ENCODE data around the gene SIRT3. TPM values are rescaled to one million over a fixed set of nuclear protein-coding genes. Genes with fewer than 3 reads are reported as not detected.
"Not testable (repeated sequence)": the region's sequence is repeated elsewhere in the genome, so short reads cannot be mapped to it uniquely, and the experiment has no call there.

SIRT3 gene
- total RNA-seq, 1 donor from 2014 or later, result 69.9 TPM

GRCh38 chr11:197741-198235 is 38.4 kb downstream of the SIRT3 start:
- Histone ChIP-seq H3K4me3 (no peak overlapping the region), H3K36me3 (peaks cover 0 to 24% of the 10 kb centered on the region in 2 donors), H3K27me3 (no peaks in the 10 kb centered on the region), H3K4me1 (no peaks in the 10 kb centered on the region), H3K27ac (no peak overlapping the region), H3K9me3 (no peaks in the 10 kb centered on the region)
- no peak for DNase-seq (ENCODE audit: low spot score in 2 of 2)
- no peak for TF ChIP-seq CTCF (IDR thresholded peaks at IDR 0.05)
- intact Hi-C loops (cut with DNase I), result no loop called here

GRCh38 chr11:196786-197731 is 39.1 kb downstream of the SIRT3 start:
- Histone ChIP-seq H3K36me3 (peaks cover 0 to 18% of the 10 kb centered on the region in 2 donors), H3K27ac (no peak overlapping the region), H3K9me3 (no peaks in the 10 kb centered on the region), H3K4me1 (no peaks in the 10 kb centered on the region), H3K4me3 (no peak overlapping the region), H3K27me3 (no peaks in the 10 kb centered on the region)
- peak in 1 of 2 donors; percentile 58 for DNase-seq (ENCODE audit: low spot score in 2 of 2)
- intact Hi-C loops (cut with DNase I), result no loop called here
- no peak for TF ChIP-seq CTCF (IDR thresholded peaks at IDR 0.05)

GRCh38 chr11:193481-193880 is 42.7 kb downstream of the SIRT3 start:
- H3K4me1 ChIP-seq; H3K27me3 ChIP-seq; intact Hi-C loops (cut with DNase I); H3K36me3 ChIP-seq; H3K4me3 ChIP-seq; H3K27ac ChIP-seq; H3K9me3 ChIP-seq: not testable (repeated sequence)
- DNase-seq (ENCODE audit: low spot score in 2 of 2), result peak in 1 of 2 donors; percentile 46

- intact Hi-C loops (cut with DNase I), result not testable (repeated sequence)
Measured at GRCh38 chr11:192674-193128, 43.4 kb downstream of the SIRT3 start, which contains the start of gene SCGB1C1. SCGB1C1 (plus strand) TSS chr11:193078; CDS start chr11:193100, 22 bp downstream.

GRCh38 chr11:191490-192478 is 44.4 kb downstream of the SIRT3 start:
- peak in 2 of 3 experiments; percentile 27 to 49 for TF ChIP-seq CTCF (IDR thresholded peaks at IDR 0.05)
- H3K27ac ChIP-seq; H3K36me3 ChIP-seq; H3K9me3 ChIP-seq; intact Hi-C loops (cut with DNase I); H3K4me1 ChIP-seq; H3K27me3 ChIP-seq; H3K4me3 ChIP-seq: not testable (repeated sequence)
- peak in 1 of 2 donors; percentile 42 for DNase-seq (ENCODE audit: low spot score in 2 of 2)

More at GRCh38 chr11:192674-193128, 43.4 kb downstream of the SIRT3 start, which contains the start of gene SCGB1C1:
- H3K36me3 ChIP-seq; H3K4me3 ChIP-seq; H3K27me3 ChIP-seq; H3K27ac ChIP-seq; DNase-seq (ENCODE audit: low spot score in 2 of 2); H3K9me3 ChIP-seq; H3K4me1 ChIP-seq: not testable (repeated sequence)

- H3K27ac ChIP-seq; H3K36me3 ChIP-seq; H3K4me1 ChIP-seq; H3K27me3 ChIP-seq; DNase-seq (ENCODE audit: low spot score in 2 of 2); intact Hi-C loops (cut with DNase I); H3K9me3 ChIP-seq; H3K4me3 ChIP-seq: not testable (repeated sequence)
Measured at GRCh38 chr11:190546-190945, 45.6 kb downstream of the SIRT3 start.
